Loucy (cell line): ENCODE results near the gene FAM193B.

Experiments
- CTCF ChIP-seq: fragments of 200-600 bp; sonication (generic); conservative IDR thresholded peaks from 2 replicates; pipeline ENCODE4 v1.5.1; 2014; ENCODE audit warnings: mild to moderate bottlenecking, antibody characterized with exemption, low read length
- EZH2phosphoT487 ChIP-seq: fragments of 200-600 bp; IDR thresholded peaks from 2 replicates; pipeline ENCODE4 v1.6.1; 2018; ENCODE audit warnings: antibody characterized with exemption, mild to moderate bottlenecking, moderate library complexity, borderline replicate concordance

- no peak for TF ChIP-seq CTCF
- TF ChIP-seq EZH2phosphoT487, result no peak
Measured at GRCh38 chr5:177477701-177478477, 76.5 kb downstream of the FAM193B start.
